Right atrium auricular region (tissue), 2 donors: ENCODE data around the gene COMMD10. TPM values are rescaled to one million over a fixed set of nuclear protein-coding genes. Genes with fewer than 3 reads are reported as not detected.

ENCODE experiments used
- DNase-seq: peaks from one replicate; pipeline ENCODE4 v3.0.0-alpha.2; 2019; ENCODE audit warnings: low spot score
- H3K27ac ChIP-seq, 2 donors: fragments of 200-600 bp; sonication (generic); 1 replicate in 1 of 2; 2 replicates in 1 of 2; pipeline ENCODE4 v1.5.1; 2016 to 2019
- H3K27me3 ChIP-seq, 2 donors: fragments of 200-600 bp; sonication (generic); one replicate each; pipeline versions ENCODE4 v1.5.1 to v1.6.0; 2017 to 2019
- H3K36me3 ChIP-seq: fragments of 200-600 bp; sonication (generic); one replicate; pipeline ENCODE4 v1.5.1; 2016
- H3K4me1 ChIP-seq, 2 donors: fragments of 200-600 bp; sonication (generic); one replicate each; pipeline versions ENCODE4 v1.5.1 to v1.6.0; 2017 to 2019
- H3K4me3 ChIP-seq, 2 donors: fragments of 200-600 bp; sonication (generic); 1 replicate in 1 of 2; 2 replicates in 1 of 2; pipeline ENCODE4 v1.5.1; 2017 to 2019; ENCODE audit warnings: mild to moderate bottlenecking in 1 of 2, moderate library complexity in 1 of 2
- H3K9me3 ChIP-seq, 2 donors: fragments of 200-600 bp; sonication (generic); one replicate each; pipeline ENCODE4 v1.5.1; 2019
- total RNA-seq, 2 donors: library from RNA; depleted of rRNA; stranded (reverse); fragments of >200 nt; gene quantifications; one replicate each; pipeline ENCODE4 v1.1.0, GENCODE V29; 2016
- TF ChIP-seq, protein P1 (sequence below), 2 donors: fragments of 200-600 bp; sonication (generic); IDR thresholded peaks; one replicate each; pipeline ENCODE4 v1.5.1; 2019; ENCODE audit warnings: antibody characterized with exemption in 2 of 2

Gene COMMD10
- total RNA-seq, 2 donors from 2014 or later = 20.2 to 43.6 TPM

- Histone ChIP-seq H3K4me3 (no peak overlapping the region), H3K4me1 (no peaks in the 10 kb centered on the region), H3K27me3 (no peaks in the 10 kb centered on the region), H3K27ac (no peak overlapping the region), H3K36me3 (peaks cover 65% of the 10 kb centered on the region), H3K9me3 (peaks cover 0 to 34% of the 10 kb centered on the region in 2 donors)
- TF ChIP-seq, protein P1, sequence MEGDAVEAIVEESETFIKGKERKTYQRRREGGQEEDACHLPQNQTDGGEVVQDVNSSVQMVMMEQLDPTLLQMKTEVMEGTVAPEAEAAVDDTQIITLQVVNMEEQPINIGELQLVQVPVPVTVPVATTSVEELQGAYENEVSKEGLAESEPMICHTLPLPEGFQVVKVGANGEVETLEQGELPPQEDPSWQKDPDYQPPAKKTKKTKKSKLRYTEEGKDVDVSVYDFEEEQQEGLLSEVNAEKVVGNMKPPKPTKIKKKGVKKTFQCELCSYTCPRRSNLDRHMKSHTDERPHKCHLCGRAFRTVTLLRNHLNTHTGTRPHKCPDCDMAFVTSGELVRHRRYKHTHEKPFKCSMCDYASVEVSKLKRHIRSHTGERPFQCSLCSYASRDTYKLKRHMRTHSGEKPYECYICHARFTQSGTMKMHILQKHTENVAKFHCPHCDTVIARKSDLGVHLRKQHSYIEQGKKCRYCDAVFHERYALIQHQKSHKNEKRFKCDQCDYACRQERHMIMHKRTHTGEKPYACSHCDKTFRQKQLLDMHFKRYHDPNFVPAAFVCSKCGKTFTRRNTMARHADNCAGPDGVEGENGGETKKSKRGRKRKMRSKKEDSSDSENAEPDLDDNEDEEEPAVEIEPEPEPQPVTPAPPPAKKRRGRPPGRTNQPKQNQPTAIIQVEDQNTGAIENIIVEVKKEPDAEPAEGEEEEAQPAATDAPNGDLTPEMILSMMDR (IDR thresholded peaks at IDR 0.05) = no peak
- DNase-seq = no peak
Observed at GRCh38 chr5:116303340-116303739, 218.5 kb downstream of the COMMD10 start.

GRCh38 chr5:116303810-116304209 lies 219.0 kb downstream of the COMMD10 start:
- H3K9me3 ChIP-seq = peaks cover 0 to 34% of the 10 kb centered on the region in 2 donors
- no peaks in the 10 kb centered on the region for H3K4me1 ChIP-seq
- no peaks in the 10 kb centered on the region for H3K27me3 ChIP-seq
- no peak overlapping the region for H3K4me3 ChIP-seq
- TF ChIP-seq, protein P1 (IDR thresholded peaks at IDR 0.05) = no peak
- H3K27ac ChIP-seq = no peak overlapping the region
- no peak for DNase-seq
- peaks cover 60% of the 10 kb centered on the region for H3K36me3 ChIP-seq

- Histone ChIP-seq H3K4me3 (no peak overlapping the region), H3K27me3 (no peaks in the 10 kb centered on the region), H3K27ac (no peak overlapping the region), H3K9me3 (peaks cover 0 to 53% of the 10 kb centered on the region in 2 donors), H3K4me1 (no peaks in the 10 kb centered on the region), H3K36me3 (peaks cover 51% of the 10 kb centered on the region)
- TF ChIP-seq, protein P1 (IDR thresholded peaks at IDR 0.05) = no peak
- no peak for DNase-seq
Observed at GRCh38 chr5:116305899-116306298, 221.1 kb downstream of the COMMD10 start.

DNA sequence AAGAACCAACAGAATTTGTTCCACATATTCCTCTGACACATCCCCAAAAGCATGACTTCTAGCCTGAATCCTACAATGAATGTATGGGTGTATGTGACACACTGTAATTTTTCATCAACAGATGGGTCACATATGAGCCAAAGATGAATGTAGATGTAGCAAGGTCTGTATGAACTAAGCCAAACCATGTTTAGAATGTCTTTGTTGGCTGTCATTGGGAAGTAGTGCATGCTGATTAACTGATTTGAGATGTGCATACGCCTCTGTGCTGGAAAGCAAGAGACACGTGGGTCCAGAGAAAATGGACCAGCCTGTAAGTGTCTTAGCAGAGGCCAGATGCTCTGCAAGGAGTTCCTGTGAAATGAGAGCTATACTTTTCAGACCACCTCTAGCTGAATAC lies 222.0 kb downstream of the COMMD10 start:
- no peaks in the 10 kb centered on the region for H3K27me3 ChIP-seq
- no peak overlapping the region for H3K27ac ChIP-seq
- H3K9me3 ChIP-seq = peaks cover 0 to 60% of the 10 kb centered on the region in 2 donors
- no peak for DNase-seq
- no peak overlapping the region for H3K4me3 ChIP-seq
- TF ChIP-seq, protein P1 (IDR thresholded peaks at IDR 0.05) = no peak
- H3K4me1 ChIP-seq = no peaks in the 10 kb centered on the region
- peaks cover 51% of the 10 kb centered on the region for H3K36me3 ChIP-seq

- no peaks in the 10 kb centered on the region for H3K27me3 ChIP-seq
- TF ChIP-seq, protein P1 (IDR thresholded peaks at IDR 0.05) = no peak
- no peak overlapping the region for H3K27ac ChIP-seq
- no peaks in the 10 kb centered on the region for H3K4me1 ChIP-seq
- peaks cover 0 to 60% of the 10 kb centered on the region in 2 donors for H3K9me3 ChIP-seq
- H3K36me3 ChIP-seq = peaks cover 42% of the 10 kb centered on the region
- no peak overlapping the region for H3K4me3 ChIP-seq
- no peak for DNase-seq
Observed at GRCh38 chr5:116308391-116308790, 223.6 kb downstream of the COMMD10 start.

DNA sequence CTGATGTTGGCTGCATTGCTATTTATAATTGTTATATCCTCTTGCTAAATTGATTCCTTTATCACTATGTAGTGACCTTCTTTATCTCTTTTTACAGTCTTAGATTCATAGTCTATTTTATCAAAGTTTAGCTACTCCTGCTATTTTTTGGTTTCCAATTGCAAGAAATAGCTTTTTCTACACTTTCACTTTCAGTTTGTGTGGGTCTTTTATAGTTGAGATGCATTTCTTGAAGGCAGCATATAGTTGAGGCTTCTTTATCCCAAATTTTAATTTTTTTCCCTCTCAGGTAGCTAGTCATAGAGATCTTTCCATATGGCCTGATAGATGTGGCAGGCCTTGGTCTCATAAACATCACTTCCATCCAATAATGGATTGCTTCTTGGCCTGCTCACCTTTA lies 228.5 kb downstream of the COMMD10 start:
- Histone ChIP-seq H3K27me3 (no peaks in the 10 kb centered on the region), H3K9me3 (peaks cover 0 to 43% of the 10 kb centered on the region in 2 donors), H3K4me3 (no peak overlapping the region), H3K4me1 (no peaks in the 10 kb centered on the region), H3K27ac (no peak overlapping the region), H3K36me3 (no peaks in the 10 kb centered on the region)
- no peak for DNase-seq
- TF ChIP-seq, protein P1 (IDR thresholded peaks at IDR 0.05) = no peak
